DMS 273 (cell line): Measurements from ENCODE around the gene FASN.
A peak's percentile ranks its signal among the peaks of the same experiment; 100 is the strongest.

ENCODE experiments used
- DNase-seq: peaks from one replicate; lab custom pipeline; 2025; ENCODE audit not compliant: unreplicated experiment; lab: John Stamatoyannopoulos, UW

Gene FASN

GRCh38 chr17:82118168-82118814, 20.3 kb upstream of the FASN start:
- no peak for DNase-seq

- DNase-seq, result no peak
Measured at GRCh38 chr17:82117139-82118090, 19.4 kb upstream of the FASN start.

GRCh38 chr17:82116246-82116645, 18.2 kb upstream of the FASN start:
- DNase-seq, result no peak

DNA sequence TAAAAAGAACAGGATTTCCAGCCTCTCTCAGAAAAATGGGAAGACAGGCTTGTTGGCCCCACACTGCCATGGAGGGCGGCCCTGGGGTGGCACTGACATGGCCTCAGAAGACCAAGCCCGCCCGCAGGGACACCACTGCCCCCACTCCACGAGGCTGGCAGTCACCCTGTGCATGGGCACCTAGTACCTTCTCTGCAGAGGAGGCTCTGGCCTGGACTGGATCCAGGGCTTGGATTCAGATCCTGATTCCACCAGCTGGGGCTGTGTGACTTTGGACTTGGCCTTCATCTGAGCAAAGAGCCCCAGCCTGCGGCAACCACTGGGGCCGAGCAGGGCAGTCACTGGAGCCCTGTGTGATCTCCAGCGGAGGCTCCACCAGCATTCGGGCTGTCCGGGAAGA, 16.8 kb upstream of the FASN start:
- DNase-seq, result no peak

- no peak for DNase-seq
Measured at GRCh38 chr17:82114447-82114846, 16.4 kb upstream of the FASN start.

DNA sequence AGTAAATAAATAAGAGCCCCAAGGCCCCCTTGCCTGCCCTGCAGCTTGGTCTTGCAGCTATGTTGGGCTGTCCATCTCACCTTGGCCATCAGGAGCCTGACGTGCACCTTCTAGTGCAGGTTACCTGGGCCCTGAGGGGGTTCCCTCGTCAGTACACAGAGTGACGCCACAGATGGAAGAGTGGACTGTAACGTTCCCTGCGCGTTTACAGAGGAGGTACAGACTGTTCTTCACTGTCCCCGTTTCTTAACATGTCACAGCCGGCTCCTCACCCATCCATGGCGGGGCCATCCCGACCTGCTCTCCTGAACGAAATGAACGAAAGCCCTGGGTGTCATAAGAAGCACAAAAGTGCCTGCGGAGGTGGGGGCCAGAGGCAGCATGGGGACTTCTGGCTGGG, 15.9 kb upstream of the FASN start:
- DNase-seq, result no peak

GRCh38 chr17:82113422-82113821, 15.4 kb upstream of the FASN start:
- no peak for DNase-seq

GRCh38 chr17:82112914-82113311, 14.9 kb upstream of the FASN start:
- DNase-seq, result no peak

DNA sequence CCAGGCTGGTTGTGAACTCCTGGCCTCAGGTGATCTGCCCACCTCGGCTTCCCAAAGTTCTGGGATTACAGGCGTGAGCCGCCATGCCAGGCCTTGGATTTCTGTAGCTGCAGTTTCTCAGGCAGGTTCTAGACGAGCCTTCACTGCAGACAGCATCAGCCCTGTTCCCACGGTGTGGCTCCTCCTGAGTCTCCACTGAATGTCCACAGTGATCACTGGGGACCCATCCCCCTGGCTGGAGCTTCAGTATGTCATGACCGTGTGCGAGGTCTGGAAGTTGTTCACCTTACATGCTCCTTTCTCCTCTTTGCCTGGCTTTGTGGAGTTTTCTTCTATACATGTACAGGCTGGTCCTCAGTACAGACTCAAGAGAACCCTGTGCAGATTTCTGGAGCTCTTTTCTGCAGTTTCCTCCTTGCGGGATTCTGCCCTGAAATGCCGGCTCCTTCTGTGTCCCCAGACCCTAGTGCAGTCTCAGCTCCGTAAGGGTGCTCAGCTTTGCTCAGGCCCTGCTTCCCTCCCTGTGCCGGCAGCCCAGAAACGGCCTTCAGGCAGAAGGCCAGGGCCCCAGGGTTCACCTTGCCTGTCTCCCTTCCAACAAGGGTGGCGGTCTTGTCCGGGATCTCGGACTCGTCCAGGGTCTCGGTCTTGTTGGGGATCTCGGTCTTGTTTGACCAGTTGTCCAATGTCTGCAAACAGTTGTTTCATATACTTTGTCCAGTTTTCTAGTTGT, 14.3 kb upstream of the FASN start:
- DNase-seq, result no peak

DNA sequence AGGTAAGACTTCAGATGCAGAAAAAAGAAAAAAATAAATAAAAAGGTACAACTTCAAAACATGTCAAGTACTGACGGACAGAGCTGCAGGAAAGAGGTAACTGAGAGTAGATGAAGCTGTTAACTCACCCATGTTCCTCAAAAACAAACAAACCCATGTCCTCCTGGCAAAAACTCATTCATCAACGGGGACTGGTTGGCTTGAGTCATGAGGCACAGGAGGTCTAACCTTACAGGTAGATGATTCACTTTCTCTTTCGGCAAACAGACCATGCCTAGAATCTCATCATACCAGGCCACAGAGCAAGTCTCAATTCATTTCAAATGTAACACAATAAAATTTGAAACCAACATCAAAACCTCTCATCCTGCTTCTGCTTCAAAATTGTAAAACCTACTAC, 12.3 kb upstream of the FASN start:
- DNase-seq, result no peak

- DNase-seq, result no peak
Measured at GRCh38 chr17:82108961-82109475, 11.0 kb upstream of the FASN start.

DNA sequence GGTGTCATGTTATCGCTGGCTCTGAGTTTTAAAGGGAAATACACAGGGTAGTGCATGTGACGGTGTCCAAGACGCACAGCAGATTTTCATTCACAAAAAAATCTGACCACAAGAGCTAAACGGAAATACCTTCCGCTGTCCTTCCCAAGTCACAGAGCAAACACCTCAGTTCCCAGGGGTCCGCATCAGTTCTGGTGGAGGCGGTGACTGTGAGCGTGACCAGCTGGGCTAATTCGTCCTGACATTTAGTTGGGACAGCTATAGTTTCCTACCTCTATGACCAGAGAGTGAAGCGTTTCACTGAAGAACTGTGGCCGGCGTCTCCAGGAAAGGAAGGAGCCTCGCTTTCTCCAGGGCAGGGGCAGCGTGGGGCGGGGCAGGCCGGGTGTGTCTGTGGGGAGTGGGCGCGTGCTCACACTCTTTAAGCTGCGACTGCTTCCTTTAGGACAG, 10.5 kb upstream of the FASN start:
- no peak for DNase-seq

GRCh38 chr17:82108038-82108437, 10.0 kb upstream of the FASN start:
- DNase-seq, result no peak

GRCh38 chr17:82107341-82107860, 9.4 kb upstream of the FASN start:
- peak; percentile 57 for DNase-seq

GRCh38 chr17:82106688-82107305, 8.8 kb upstream of the FASN start:
- peak; percentile 49 for DNase-seq

- peak; percentile 83 for DNase-seq
Measured at GRCh38 chr17:82105882-82106687, 8.0 kb upstream of the FASN start.

DNA sequence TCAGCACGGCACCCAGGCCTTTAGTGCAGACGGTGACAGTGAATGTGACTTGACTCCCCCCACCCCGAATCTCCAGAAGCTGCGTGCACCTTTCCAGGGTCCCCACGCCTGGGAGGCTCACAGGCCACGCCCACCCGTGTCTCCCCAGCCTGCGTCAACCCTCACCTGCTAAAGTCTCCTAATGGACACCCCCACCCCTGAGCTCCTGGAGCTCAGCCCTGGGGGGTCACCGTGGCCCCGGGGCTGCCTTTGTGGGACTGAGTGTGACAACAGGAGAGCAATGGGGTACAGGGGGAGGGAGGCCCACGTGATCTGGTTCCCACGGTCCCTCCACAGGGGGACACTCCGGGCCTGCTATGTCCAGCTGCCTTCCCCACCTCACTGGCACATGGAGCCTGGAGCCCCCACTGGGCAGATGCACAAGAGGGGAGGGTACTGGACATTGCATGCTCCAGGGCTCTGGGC, 7.4 kb upstream of the FASN start:
- no peak for DNase-seq

- DNase-seq, result no peak
Measured at GRCh38 chr17:82104797-82105416, 6.9 kb upstream of the FASN start.
